Right lobe of liver (tissue), 6 donors: ENCODE data around the gene TBKBP1. TPM values are rescaled to one million over a fixed set of nuclear protein-coding genes. Genes with fewer than 3 reads are reported as not detected.

ENCODE experiments used
- ATAC-seq, 4 donors: fragments of 200-7000 bp; cut with Tn5 transposase; one replicate each; pipeline ENCODE4 v1.9.1; 2020; ENCODE audit warnings: mild to moderate bottlenecking in 4 of 4, moderate library complexity in 4 of 4
- DNase-seq, 3 donors: peaks; one replicate each; pipeline ENCODE4 v3.0.0-alpha.2; 2020
- H3K27ac ChIP-seq, 3 donors: fragments of 200-600 bp; one replicate each; pipeline ENCODE4 v1.8.0; 2022
- H3K27me3 ChIP-seq, 2 donors: fragments of 200-600 bp; one replicate each; pipeline ENCODE4 v1.8.0; 2022
- H3K36me3 ChIP-seq, 4 donors: fragments of 200-600 bp; sonication (generic) in 1 of 4; one replicate each; pipeline versions ENCODE4 v1.5.1 to v1.8.0; 2017 to 2022; ENCODE audit warnings: control low read depth in 1 of 4
- H3K4me1 ChIP-seq, 4 donors: fragments of 200-600 bp; sonication (generic) in 1 of 4; one replicate each; pipeline versions ENCODE4 v1.5.1 to v1.8.0; 2017 to 2022; ENCODE audit warnings: control low read depth in 1 of 4
- H3K4me3 ChIP-seq, 3 donors: fragments of 200-600 bp; one replicate each; pipeline ENCODE4 v1.8.0; 2022
- H3K9me3 ChIP-seq, 4 donors: fragments of 200-600 bp; sonication (generic) in 1 of 4; one replicate each; pipeline versions ENCODE4 v1.5.1 to v1.8.0; 2017 to 2022; ENCODE audit warnings: control low read depth in 1 of 4
- POLR2A ChIP-seq: fragments of 450-650 bp; IDR thresholded peaks from one replicate; pipeline ENCODE4 v1.6.1; 2017; ENCODE audit warnings: antibody characterized with exemption, mild to moderate bottlenecking
- WGBS: methylation state at CpG from one replicate; pipeline ENCODE4 v1.1.6; 2018; ENCODE audit warnings: low coverage, low lambda C conversion rate; ENCODE audit not compliant: insufficient coverage; ENCODE audit errors: missing lambda C conversion rate; 5-methylcytosine and 5-hydroxymethylcytosine counted together
- intact Hi-C, 2 donors: fragments of 100-400 bp; cut with DNase I; formaldehyde crosslinking; loops; one replicate each; pipeline versions ENCODE4 v1.11.2 to v1.14.1; 2022
- total RNA-seq, 6 experiments: library from RNA; depleted of rRNA in 2 of 6; stranded (reverse); fragments of >200 nt in 2 of 6; fragmentation: NEBNext Ultra II Directional in 3 of 6; extraction: Animal tissue kit (Norgen Biotek cat#: 25700) in 3 of 6; gene quantifications; one replicate each; pipeline versions ENCODE4 v1.1.0 to v1.2.4, GENCODE V29; 2016 to 2023
- TF ChIP-seq, protein P1 (sequence below), 4 donors: fragments of 200-600 bp in 3 of 4; fragments of 450-650 bp in 1 of 4; IDR thresholded peaks; one replicate each; pipeline versions ENCODE4 v1.5.1 to v1.8.0; 2016 to 2022; ENCODE audit warnings: antibody characterized with exemption in 4 of 4, mild to moderate bottlenecking in 2 of 4
- donor health status: DM: no; HTN: yes; CAD: no.
- donor health status: DM: no; HTN: no; CAD: no.
- donor health status: DM: no; HTN: no; CAD: no.
- donor health status: DM: no; HTN: yes; CAD: no.
- donor health status: DM: no; HTN: yes; CAD: no.

TBKBP1 gene
- total RNA-seq, 6 experiments from 2014 or later = 1.2 to 3.2 (median 2.2) TPM

DNA sequence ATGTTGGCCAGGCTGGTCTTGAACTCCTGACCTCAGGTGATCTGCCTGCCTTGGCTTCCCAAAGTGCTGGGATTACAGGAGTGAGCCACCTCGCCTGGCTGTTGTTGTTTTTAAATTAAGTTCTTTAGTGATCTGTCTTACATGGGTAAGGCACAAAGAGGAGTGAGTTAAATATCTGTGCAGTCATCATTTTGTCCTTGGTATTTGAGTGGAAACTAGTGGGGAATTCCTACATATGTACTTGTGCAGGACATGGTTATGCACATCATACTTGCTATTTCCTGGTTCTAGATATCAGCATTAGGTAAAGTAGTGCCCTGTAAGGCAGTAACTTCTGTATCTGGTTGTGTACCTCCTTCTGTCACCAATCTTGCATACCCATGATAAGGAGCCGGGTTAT lies 40.5 kb upstream of the TBKBP1 start:
- intact Hi-C loops = no loop called here
- no peak for ATAC-seq
- TF ChIP-seq, protein P1, sequence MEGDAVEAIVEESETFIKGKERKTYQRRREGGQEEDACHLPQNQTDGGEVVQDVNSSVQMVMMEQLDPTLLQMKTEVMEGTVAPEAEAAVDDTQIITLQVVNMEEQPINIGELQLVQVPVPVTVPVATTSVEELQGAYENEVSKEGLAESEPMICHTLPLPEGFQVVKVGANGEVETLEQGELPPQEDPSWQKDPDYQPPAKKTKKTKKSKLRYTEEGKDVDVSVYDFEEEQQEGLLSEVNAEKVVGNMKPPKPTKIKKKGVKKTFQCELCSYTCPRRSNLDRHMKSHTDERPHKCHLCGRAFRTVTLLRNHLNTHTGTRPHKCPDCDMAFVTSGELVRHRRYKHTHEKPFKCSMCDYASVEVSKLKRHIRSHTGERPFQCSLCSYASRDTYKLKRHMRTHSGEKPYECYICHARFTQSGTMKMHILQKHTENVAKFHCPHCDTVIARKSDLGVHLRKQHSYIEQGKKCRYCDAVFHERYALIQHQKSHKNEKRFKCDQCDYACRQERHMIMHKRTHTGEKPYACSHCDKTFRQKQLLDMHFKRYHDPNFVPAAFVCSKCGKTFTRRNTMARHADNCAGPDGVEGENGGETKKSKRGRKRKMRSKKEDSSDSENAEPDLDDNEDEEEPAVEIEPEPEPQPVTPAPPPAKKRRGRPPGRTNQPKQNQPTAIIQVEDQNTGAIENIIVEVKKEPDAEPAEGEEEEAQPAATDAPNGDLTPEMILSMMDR (IDR thresholded peaks at IDR 0.05) = no peak
- no peak for TF ChIP-seq POLR2A

DNA sequence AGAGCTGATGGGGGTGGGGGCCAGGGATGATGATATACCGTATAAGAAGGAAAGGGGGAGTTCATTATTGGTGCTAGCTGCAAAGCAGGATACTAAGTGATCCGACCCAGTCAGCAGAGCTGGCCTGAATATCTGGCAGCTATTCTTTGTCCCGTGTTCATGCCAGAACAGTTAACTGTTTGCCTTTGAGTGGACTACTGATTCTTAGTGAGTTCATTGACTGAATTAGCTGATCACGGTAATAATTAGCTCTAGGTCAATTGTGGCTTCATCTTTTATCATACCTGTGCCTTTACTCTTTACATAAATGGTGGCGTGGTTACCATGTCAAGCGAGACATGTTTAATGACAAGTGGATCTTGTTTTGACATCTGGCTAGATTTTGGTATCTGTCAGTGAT lies 39.0 kb upstream of the TBKBP1 start:
- peaks cover 0 to 47% (median 22%) of the 10 kb centered on the region in 4 donors for H3K4me1 ChIP-seq
- 15% methylated on average over 6 of the region's 6 CpGs for WGBS

More for the DNA sequence above, 40.5 kb upstream of the TBKBP1 start:
- H3K4me3 ChIP-seq = no peak overlapping the region
- no peaks in the 10 kb centered on the region for H3K27me3 ChIP-seq
- H3K4me1 ChIP-seq = peaks cover 0 to 43% (median 22%) of the 10 kb centered on the region in 4 donors
- no peaks in the 10 kb centered on the region for H3K9me3 ChIP-seq
- no peak overlapping the region for H3K27ac ChIP-seq
- WGBS = 71% methylated on average over 1 of the region's 2 CpGs
- DNase-seq = no peak
- H3K36me3 ChIP-seq = peaks cover 5 to 60% (median 34%) of the 10 kb centered on the region in 4 donors

DNA sequence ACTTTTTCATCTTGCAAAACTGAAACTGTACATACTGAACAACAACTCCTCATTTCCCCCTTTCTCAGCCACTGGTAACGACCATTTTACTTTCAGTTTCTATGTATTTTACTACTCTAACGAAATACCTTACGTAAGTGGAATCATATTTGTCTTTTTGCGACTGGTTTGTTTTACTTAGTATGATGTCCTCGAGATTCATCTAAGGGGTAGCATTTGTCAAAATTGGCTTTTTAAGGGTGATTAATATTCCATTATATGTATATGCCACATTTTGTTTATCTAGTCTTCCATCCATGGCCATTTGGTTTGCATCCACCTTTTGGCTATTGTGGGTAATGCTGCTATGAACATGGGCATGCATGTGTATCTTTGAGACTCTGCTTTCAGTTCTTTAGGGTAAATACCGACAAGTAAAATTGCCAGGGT lies 33.9 kb upstream of the TBKBP1 start:
- DNase-seq = no peak
- H3K36me3 ChIP-seq = peaks cover 17 to 96% (median 57%) of the 10 kb centered on the region in 4 donors
- no peaks in the 10 kb centered on the region for H3K27me3 ChIP-seq
- ATAC-seq = peak in 3 of 4 donors; percentile 22 to 50 (median 25)
- 25% methylated on average over 6 of the region's 6 CpGs for WGBS
- peak overlapping the region in 2 of 3 donors; percentile 3 to 35 for H3K27ac ChIP-seq
- intact Hi-C loops = no loop called here
- no peak overlapping the region for H3K4me3 ChIP-seq
- H3K4me1 ChIP-seq = peaks cover 0 to 19% (median 3%) of the 10 kb centered on the region in 4 donors
- no peaks in the 10 kb centered on the region for H3K9me3 ChIP-seq
- TF ChIP-seq POLR2A = no peak
- TF ChIP-seq, protein P1 (IDR thresholded peaks at IDR 0.05) = no peak

More for the DNA sequence above, 39.0 kb upstream of the TBKBP1 start:
- ATAC-seq = peak; percentile 51 to 72 (median 62)
- intact Hi-C loops = no loop called here
- Histone ChIP-seq H3K27ac (peak overlapping the region in 2 of 3 donors; percentile 15 to 36), H3K36me3 (peaks cover 5 to 76% (median 42%) of the 10 kb centered on the region in 4 donors), H3K4me3 (no peak overlapping the region), H3K9me3 (no peaks in the 10 kb centered on the region), H3K27me3 (no peaks in the 10 kb centered on the region)
- DNase-seq = peak in 1 of 3 donors; percentile 61
- TF ChIP-seq, protein P1 (IDR thresholded peaks at IDR 0.05) = no peak
- TF ChIP-seq POLR2A = no peak

DNA sequence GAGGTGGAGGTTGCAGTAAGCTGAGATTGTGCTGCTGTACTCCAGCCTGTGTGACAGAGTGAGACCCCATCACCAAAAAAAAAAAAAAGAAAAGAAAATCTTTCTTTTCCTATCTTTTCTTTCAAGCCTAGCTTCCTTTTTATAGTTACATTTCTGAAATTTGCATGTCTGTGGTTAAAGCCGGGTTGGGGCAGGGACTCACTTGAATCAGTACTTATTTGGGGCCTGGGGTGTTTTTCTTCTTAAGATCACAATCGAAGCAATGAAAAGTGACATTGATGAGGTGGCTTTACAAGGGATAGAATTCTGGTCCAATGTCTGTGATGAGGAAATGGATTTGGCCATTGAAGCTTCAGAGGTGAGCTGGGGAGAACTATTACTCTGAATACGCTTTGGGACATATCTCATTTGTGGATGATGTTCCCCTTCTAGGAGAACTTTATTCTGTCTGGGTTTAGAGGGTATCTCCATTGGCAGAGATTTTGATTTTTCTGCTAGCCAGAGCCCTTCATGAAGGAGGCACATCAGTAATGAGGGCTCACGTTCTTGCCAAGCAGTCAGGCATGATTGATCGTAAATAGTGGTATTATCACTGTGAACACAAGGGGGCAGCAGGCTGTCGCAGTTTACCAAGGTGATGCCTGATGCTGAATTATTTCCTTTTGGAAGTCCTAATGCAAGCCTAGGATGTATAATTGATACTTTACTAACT lies 29.9 kb upstream of the TBKBP1 start:
- Histone ChIP-seq H3K9me3 (no peaks in the 10 kb centered on the region), H3K4me1 (peaks cover 0 to 9% (median 0%) of the 10 kb centered on the region in 4 donors), H3K4me3 (no peak overlapping the region), H3K27ac (no peak overlapping the region), H3K36me3 (peaks cover 13 to 94% (median 52%) of the 10 kb centered on the region in 4 donors), H3K27me3 (no peaks in the 10 kb centered on the region)
- peak; percentile 84 to 86 (median 85) for ATAC-seq
- no peak for DNase-seq
- 34% methylated on average over 5 of the region's 6 CpGs for WGBS
- TF ChIP-seq, protein P1 (IDR thresholded peaks at IDR 0.05) = peak; percentile 51 to 73 (median 70)
- TF ChIP-seq POLR2A = no peak
- intact Hi-C loops = no loop called here
